ENCODE data around the gene SHROOM4.

The SHROOM4 gene, protein sequence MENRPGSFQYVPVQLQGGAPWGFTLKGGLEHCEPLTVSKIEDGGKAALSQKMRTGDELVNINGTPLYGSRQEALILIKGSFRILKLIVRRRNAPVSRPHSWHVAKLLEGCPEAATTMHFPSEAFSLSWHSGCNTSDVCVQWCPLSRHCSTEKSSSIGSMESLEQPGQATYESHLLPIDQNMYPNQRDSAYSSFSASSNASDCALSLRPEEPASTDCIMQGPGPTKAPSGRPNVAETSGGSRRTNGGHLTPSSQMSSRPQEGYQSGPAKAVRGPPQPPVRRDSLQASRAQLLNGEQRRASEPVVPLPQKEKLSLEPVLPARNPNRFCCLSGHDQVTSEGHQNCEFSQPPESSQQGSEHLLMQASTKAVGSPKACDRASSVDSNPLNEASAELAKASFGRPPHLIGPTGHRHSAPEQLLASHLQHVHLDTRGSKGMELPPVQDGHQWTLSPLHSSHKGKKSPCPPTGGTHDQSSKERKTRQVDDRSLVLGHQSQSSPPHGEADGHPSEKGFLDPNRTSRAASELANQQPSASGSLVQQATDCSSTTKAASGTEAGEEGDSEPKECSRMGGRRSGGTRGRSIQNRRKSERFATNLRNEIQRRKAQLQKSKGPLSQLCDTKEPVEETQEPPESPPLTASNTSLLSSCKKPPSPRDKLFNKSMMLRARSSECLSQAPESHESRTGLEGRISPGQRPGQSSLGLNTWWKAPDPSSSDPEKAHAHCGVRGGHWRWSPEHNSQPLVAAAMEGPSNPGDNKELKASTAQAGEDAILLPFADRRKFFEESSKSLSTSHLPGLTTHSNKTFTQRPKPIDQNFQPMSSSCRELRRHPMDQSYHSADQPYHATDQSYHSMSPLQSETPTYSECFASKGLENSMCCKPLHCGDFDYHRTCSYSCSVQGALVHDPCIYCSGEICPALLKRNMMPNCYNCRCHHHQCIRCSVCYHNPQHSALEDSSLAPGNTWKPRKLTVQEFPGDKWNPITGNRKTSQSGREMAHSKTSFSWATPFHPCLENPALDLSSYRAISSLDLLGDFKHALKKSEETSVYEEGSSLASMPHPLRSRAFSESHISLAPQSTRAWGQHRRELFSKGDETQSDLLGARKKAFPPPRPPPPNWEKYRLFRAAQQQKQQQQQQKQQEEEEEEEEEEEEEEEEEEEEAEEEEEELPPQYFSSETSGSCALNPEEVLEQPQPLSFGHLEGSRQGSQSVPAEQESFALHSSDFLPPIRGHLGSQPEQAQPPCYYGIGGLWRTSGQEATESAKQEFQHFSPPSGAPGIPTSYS (N-terminal part only)

DNA sequence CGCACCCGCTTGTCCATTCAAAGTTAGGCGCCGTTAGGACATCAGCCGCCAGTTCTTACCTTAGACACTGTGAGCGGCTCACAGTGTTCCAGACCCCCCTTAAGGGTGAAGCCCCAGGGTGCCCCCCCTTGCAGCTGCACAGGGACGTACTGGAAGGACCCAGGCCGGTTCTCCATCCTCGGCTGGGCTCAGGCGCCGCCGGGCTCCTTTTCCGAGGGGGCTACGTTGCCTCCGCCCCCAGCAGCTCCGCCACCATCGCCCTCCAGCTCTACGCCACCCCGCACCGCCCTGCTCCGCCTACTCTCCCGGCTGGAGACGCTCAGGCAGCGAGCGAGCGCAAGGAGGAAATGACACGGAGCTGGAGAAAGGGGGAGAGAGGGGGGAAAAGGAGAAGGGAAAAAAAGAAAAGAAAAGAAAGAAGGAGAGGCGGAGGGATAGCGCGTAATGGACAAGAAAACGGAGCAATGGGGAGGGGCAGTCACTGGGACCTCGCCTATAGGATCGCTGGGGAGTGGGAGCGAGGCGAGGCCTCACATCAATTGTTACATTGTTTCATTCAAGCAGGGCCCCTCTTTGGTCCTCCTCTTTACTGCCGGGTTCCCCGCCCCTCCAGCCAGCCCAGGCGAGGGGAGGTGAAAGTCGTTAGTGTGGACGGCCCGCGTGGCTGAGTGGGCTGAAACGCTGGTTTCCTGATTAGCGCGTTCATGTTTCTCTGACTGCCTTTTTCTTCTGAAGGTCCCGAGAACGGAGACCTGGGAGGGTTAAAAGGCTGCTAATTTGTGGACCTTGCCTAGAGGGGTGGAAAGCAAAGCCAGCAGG, at the start of gene SHROOM4:
Gene SHROOM4 (minus strand): TSS at position 352 of the 819 bp plus-strand sequence. CDS start 176 bp downstream, at position 176.
- DNase-seq (ENCODE audit: low read depth): no peak

DNA sequence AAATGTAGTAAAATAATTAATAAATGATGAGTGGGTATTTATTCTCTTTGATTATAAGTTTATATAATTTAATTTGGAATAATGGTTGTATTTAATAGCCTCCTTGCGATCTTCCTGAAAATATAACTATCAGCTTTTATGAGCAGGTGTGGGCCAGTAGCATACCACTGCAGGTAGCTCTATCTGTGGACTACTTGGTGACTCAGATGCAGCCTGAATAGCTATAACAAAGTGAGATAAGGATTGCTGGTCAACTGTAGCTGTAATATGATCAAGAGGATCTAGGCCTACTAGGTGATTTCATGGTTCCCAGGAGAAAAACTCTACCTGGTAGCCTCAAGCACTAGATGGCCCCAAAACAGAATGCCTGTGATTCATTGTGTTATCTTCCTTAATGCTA, 49.5 kb upstream of the SHROOM4 start:
- no peak for DNase-seq (ENCODE audit: low read depth)

DNA sequence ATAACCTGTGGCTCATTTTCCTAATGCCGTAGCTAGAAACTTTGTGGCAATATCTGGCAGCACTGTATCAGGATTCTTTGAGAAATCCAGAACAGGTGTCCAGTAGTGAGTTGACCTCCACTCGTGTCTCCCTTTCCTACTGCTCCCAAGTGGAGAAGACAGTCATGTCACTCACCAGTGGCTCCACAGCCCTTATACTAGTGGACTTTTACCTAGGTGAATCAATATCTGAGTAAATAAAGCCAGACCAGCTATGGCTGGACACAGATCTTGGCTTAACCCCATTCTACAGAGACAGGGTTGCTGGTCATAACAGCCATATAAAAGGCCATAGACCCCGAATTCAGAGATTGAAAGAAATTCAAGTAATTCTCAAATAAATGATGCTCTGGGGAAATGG, 46.5 kb upstream of the SHROOM4 start:
- DNase-seq (ENCODE audit: low read depth): no peak

DNA sequence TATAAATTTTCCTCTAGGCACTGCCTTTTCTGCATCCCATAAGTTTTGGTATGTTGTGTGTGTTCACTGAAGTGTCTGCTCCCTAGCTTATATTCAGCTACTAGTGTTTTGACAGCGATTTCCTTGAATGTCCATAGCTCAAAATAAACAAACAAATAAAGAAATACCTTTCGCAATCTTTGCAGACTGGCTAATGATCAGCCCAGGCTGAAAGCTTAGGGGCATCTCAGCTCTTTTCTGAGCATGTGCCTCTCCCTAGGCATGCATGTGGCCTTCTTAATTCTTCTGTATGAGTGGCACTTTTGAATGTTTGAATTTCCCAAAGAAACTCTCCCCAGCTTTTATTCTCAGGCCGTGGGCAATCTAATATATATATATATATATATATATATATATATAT, 44.6 kb upstream of the SHROOM4 start:
- no peak for DNase-seq (ENCODE audit: low read depth)

DNA sequence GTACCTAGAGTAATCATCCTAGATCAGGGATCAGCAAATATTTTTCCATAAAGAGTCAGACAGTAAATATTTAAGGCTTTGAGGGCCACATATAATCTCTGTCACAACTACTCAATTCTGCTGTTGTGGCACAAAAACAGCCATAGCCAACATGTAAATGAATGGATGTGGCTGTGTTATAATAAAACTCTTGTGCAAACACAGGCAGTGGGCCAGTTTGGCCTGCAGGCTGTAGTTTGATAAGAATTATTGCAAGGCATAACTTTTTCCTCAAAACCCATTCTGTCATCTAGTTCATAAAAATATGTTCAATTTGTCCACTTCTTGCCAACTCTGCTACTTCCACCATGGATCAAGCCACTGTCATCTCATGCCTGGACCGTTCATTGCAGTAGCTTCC, 39.4 kb upstream of the SHROOM4 start:
- DNase-seq (ENCODE audit: low read depth): no peak

DNA sequence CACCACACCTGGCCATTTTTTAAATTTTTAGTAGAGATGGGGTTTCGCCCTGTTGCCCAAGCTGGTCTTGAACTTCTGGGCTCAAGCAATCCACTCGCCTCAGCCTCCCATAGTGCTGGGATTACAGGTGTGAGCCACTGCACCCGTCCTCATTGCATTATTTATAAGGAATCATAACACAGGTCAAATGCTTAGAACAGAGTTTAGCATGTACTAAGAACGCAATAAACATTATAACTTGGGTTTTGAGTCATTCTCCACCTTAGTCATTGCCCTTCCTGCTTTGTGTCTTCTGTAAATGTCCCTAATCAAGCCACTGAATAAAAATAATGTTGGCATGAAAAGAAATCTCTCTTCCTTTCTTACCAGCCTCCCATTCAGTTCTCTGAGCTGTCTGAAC, 38.5 kb upstream of the SHROOM4 start:
- DNase-seq (ENCODE audit: low read depth): no peak

DNA sequence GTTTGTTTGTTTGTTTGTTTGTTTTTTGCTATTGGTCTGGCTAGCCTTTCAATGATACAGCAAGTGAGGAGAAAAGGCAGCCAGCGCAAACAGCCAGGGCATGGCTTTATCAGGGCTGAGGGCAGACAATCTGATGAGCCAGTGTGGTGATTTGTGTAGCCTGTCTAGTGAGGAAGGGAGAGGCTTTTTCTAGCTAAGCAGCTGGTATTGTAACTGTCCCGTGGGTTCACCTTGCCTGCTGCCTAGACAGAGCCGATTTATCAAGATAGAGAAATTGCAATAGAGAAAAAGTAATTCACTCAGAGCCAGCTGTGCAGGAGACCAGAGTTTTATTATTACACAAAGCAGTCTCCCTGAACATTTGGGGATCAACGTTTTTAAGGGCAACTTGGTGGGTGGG, 28.2 kb upstream of the SHROOM4 start:
- DNase-seq (ENCODE audit: low read depth): no peak

DNA sequence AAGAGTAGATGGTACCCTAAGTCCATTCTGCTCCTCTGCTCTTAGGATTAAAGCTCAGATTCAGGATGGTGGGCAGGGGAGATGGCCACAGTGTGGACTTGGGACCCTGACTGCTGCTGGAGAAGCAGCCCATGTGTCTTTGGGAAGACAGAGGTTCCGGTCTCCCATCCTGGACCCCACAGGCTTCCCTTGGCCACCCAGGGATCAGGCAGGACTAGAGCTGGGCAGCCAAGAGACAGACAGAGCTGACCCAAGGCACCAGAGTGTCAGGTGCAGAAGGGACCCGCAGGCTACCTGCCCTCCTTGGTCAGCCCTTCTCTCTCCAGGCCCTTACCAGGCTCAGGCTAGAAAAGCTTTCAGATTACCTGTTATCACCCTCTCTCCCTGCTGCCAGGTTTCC, 25.7 kb upstream of the SHROOM4 start:
- no peak for DNase-seq (ENCODE audit: low read depth)

DNA sequence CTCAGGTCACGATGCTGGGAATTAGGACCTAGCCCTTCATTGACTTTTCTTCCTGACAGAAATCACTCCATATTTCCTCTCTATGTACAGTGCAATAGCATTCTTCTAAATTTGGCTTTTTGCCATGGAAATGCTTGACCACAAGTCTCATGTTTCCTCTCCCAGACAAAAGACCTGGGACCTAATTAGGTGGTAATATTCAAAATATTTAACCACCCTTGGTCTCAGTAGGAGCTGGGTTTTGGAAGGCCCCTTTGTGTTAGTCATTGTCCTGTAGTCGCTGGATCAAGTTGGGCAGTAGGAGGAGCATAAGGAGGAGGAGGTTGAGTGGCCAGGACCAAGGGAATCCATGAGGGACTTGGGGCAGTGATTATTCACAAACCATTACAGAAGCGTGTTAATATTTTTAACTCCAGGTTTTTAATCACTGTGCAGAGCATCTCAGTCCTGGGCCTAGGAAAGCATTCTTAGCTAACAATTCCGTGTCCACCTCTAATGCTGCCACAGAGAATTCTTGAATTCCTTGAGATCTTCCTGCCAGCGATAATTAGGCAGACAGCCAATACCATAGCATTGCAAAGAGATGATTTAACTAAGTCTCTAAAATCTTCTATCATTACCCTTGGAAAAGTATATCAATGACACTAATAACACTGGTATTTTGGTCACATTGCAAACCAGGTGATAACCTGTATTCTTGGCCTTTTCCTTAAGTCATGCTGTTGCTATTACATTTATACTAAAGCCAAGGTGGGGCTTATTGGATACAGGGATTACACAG, 25.0 kb upstream of the SHROOM4 start:
- DNase-seq (ENCODE audit: low read depth): no peak

DNA sequence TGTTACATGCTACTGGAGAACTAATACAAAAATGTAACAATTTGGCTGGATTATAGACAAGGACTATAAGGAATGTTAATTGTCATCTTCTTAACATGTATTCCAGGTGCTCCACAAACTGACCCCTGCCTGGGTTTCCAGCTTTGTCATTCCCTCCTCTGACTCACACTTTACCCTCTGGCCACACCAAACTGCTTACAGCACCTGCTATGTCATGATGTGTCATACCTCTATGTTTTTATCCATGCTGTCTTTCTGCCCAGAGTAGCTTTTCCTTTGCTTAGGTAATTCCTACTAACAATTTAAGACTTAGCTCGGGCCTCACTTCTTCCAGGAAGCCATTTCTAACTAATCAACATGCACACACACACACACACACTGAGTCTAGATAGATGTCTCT, 14.0 kb upstream of the SHROOM4 start:
- DNase-seq (ENCODE audit: low read depth): no peak

DNA sequence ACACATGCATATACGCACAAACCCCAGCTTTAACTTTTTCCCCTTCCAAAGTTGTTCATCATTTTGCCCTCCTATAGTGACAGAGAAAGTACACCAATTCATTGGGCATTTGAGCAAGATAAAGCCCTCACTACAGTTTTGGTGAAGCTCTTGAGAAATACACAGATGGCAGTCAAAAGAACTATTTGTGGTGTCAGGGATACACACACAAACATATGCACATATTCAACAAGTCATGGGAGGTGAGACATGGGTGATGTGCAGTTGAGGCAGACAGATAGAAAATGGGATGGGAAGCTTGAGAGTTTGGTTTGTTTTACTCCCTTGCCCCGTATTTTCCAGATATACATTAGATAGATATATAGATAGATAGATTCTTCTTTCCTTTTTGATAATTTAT, 11.8 kb upstream of the SHROOM4 start:
- no peak for DNase-seq (ENCODE audit: low read depth)

DNA sequence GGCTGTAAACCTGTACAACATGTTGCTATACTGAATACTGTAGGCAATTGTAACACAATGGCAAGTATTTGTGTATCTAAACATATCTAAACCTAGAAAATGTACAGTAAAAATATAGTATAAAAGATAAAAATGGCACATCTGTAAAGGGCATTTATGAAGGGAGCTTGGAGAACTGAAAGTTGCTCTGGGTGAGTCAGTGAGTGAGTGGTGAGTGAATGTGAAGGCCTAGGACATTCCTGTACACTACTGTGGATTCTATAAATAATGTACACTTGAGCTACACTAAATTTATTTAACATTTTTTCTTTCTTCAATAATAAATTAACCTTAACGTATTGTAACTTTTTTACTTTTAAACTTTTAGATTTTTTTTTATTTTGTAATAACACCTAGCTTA, 5.0 kb upstream of the SHROOM4 start:
- DNase-seq (ENCODE audit: low read depth): no peak

DNA sequence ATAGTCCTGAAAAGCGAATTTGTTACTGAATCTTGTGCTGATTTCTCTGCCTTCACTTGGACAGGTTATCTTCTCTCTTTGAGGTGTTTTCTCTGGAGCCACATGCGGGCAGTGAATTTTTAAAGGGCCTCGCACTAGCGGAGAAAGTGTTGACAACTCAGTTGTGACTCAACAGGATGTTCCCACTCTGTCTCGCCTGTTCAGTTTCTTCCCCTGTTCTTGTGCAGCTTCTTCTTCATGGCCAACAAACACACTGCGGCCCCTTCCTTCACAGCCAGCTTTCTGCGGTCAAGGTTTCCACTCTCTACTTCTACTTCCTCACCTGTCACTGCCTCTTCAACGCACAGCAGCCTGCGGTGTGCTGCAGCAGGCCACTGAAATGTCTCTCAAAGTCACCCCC, 1.1 kb upstream of the SHROOM4 start:
- DNase-seq (ENCODE audit: low read depth): no peak

DNA sequence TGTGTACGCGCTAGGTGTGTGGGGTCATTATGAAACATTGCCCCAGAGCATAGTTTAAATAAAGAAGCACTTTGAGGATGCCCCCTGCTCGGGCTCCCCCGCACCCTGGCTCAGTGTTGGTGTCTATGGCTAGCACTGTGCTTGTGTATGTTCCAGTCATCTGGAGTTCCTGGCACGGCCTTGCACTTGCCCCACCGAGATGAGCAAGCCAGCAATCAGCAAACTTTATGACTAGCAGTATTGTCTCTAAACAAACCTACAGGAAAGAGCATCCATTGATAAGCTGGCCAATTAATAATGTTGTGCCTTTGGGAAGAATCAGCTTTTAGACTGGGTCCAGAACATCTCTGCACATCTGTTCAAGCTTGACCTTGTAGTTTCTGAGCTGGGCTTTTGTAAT, 707 bp upstream of the SHROOM4 start:
- DNase-seq (ENCODE audit: low read depth): no peak

DNA sequence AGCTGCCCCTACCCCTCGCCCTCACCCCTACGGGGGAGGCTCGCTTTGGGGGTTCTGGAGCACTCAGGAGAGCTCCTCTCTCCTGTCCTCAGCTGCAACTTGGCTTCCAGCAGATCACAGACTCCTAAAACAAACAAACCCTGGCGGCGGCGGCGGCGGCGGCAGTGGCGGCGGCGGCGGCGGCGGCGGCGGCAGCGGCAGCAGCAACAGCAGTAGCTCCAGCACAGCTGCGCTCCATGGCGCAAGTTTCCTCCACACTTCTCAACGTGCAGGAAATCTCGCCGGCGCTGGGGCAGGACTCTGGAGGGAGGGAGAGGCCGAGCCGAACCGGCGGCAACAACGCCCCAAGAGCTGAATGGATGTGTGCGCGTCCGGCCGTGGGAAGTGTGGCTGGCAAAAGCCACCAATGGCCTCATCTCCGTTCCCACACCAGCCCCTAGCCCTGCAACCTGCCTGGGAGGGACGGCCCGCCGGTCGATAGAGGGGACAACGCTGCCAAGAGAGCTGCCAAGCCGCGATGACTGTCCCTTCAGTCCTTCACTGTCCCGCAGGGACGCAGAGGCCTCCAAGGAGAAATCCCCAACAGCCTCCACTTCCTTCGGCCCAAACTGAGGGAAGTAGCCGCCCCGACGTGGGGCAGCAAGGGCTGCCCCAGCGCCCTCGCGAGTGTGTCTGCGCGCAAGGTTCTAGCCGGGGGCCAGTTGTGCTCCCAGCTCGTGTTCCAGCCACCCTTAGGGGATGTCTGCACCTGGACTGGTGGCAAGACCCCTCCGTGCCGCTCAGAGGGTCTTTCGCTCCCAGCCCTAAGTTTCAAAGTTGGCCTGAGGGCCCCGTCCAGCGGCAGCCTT, 775 bp downstream of the SHROOM4 start:
- DNase-seq (ENCODE audit: low read depth): no peak

DNA sequence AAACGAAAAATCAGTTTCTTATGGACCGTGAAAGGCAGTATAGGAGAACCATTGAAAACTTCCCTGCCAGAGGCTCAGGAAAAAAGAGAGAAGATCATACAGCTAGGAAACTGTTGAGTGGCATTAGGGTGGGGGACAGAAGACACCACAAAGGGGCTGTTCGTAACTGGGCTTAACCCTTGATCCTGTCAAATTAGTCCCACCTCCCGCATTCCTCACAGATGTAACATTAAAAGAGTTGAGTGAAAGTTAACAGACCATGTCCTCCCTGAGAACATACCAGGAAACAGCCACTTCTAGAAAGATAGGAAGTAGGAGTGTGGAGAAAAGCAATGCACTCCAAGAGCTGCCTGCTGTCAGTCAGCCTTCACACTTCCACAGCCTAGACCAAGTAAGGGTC, 8.7 kb downstream of the SHROOM4 start:
- no peak for DNase-seq (ENCODE audit: low read depth)

DNA sequence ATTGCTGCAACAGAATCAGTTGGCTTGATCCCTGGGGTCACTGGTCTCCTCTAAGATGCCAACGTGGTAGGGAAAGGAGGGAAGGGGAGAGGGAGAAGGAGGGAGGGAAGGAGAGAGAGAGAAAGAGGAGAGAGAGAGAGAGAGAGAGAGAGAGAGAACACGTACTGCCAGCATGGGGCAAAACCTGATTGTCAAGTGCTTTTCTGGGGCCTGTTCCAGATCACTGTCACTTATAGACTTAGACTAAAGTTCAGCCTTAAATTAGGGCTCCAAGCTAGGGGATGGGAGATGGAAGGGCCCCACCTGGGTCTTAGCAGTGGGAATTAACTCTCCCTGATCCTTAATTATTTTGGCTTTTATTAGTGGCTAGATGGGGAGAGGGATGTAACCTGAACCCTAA, 12.9 kb downstream of the SHROOM4 start:
- DNase-seq (ENCODE audit: low read depth): no peak

DNA sequence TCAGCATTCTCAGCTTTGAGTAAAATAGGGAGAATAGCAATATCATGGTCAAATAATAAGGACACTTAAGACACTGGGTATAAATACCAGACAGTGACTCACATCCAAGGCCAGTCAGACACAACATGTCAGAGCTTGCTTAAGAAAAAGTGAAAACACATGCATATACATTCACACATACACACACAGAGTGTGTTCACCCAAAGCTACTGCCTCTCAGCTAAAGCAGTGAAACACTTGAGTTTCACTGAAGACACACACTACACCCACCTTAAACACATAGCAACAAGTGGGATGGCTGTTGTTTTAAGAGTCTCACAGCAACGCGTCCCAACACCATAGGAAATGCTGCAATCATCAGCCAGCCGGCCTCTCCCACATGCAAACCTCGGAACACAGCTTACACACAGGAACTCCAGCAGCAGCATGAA, 14.4 kb downstream of the SHROOM4 start:
- DNase-seq (ENCODE audit: low read depth): no peak

DNA sequence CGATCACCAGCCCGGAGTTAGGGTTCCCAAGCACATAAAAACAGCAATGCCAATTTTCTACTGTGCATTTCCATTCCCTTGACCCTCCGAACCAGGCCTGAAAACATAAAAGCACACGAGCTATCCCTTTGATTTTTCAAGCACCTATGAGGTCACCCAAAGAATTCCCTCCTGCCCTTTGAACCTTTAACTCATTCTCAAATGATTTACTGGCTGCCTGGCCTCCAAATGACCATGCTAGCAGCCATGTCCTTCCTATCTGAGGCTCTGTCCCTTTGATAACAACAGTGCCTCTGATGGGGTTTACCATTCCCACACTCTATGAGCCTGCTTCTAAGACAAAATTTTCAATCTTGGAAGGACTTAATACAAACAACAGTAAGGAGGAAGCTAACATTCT, 15.2 kb downstream of the SHROOM4 start:
- DNase-seq (ENCODE audit: low read depth): no peak

DNA sequence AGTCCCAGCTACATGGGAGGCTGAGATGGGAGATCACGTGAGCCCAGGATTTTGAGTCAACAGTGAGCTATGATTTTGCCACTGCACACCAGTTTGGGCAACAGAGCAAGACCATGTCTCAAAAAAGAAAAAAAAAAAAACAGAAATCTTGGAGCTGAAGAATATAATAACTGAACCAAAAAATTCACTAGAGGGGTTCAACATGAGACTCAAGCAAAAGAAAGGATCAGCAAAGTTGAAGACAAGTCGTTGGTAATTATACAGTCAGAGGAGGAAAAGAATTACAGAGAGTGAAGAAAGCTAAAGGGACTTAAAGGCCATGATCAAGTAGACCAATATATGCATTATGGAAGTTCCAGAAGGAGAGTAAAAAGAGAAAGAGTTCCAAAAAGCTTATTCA, 26.9 kb downstream of the SHROOM4 start:
- no peak for DNase-seq (ENCODE audit: low read depth)
